H1 (cell line): ENCODE measurements around the gene PRMT3. TPM values are rescaled to one million over a fixed set of nuclear protein-coding genes. Genes with fewer than 3 reads are reported as not detected.

Experiments
- BACH1 ChIP-seq: IDR thresholded peaks from 2 replicates; pipeline ENCODE4 v1.6.1; 2012; ENCODE audit warnings: low read length, improper control_type of control experiment
- CBX8 ChIP-seq: fragments of 300-800, 300-1000 bp; sonication (generic); IDR thresholded peaks from 2 replicates; pipeline ENCODE4 v1.7.1; 2016; ENCODE audit warnings: low read depth, low read length, borderline replicate concordance
- CHD1 ChIP-seq: IDR thresholded peaks from 2 replicates; pipeline ENCODE4 v1.6.1; 2012; ENCODE audit warnings: low read depth, low read length, improper control_type of control experiment
- CTBP2 ChIP-seq: IDR thresholded peaks from 2 replicates; pipeline ENCODE4 v1.7.0; 2011; ENCODE audit warnings: borderline replicate concordance, mild to moderate bottlenecking, moderate library complexity, mixed read lengths, low read length; ENCODE audit not compliant: insufficient read depth, insufficient read length
- CTCF ChIP-seq, 3 experiments: IDR thresholded peaks; 1 replicate in 2 of 3; 2 replicates in 1 of 3; pipeline versions ENCODE4 v1.5.1 to v1.6.1; 2011; ENCODE audit warnings: low read length in 3 of 3, mild to moderate bottlenecking in 3 of 3, inconsistent platforms in 2 of 3, low read depth in 1 of 3, moderate library complexity in 1 of 3; ENCODE audit not compliant: insufficient read depth in 1 of 3; ENCODE audit errors: control extremely low read depth in 1 of 3
- EGR1 ChIP-seq: IDR thresholded peaks from 2 replicates; pipeline ENCODE4 v1.6.1; 2011; ENCODE audit warnings: low read depth, low read length, borderline replicate concordance
- EZH2 ChIP-seq: fragments of 200-600 bp; sonication (generic); IDR thresholded peaks from 2 replicates; pipeline ENCODE4 v1.7.1; 2012; ENCODE audit warnings: low read depth, mild to moderate bottlenecking, moderate library complexity, low read length, inconsistent platforms; ENCODE audit not compliant: severe bottlenecking
- FOSL1 ChIP-seq: IDR thresholded peaks from 2 replicates; pipeline ENCODE4 v1.6.1; 2011; ENCODE audit warnings: mild to moderate bottlenecking, low read depth, low read length, moderate library complexity; ENCODE audit not compliant: insufficient read depth
- HDAC2 ChIP-seq, 2 experiments: fragments of 300-600 bp in 1 of 2; sonication (generic) in 1 of 2; IDR thresholded peaks; 2 replicates each; pipeline ENCODE4 v1.6.1; 2011 to 2012; ENCODE audit warnings: low read depth in 2 of 2, low read length in 2 of 2, mild to moderate bottlenecking in 2 of 2, moderate library complexity in 2 of 2, borderline replicate concordance in 1 of 2, inconsistent platforms in 1 of 2
- HDAC6 ChIP-seq: IDR thresholded peaks from one replicate; pipeline ENCODE4 v1.7.1; 2012; ENCODE audit warnings: low read depth, mild to moderate bottlenecking, inconsistent platforms, low read length, moderate library complexity
- MAX ChIP-seq: IDR thresholded peaks from 2 replicates; pipeline ENCODE4 v1.6.1; 2012; ENCODE audit warnings: inconsistent platforms
- NANOG ChIP-seq: IDR thresholded peaks from 2 replicates; pipeline ENCODE4 v1.6.1; 2011; ENCODE audit warnings: low read length, low read depth, mild to moderate bottlenecking, inconsistent platforms; ENCODE audit not compliant: insufficient read depth, poor library complexity, severe bottlenecking
- NRF1 ChIP-seq: IDR thresholded peaks from 2 replicates; pipeline ENCODE4 v1.6.1; 2011; ENCODE audit warnings: mild to moderate bottlenecking, low read depth, low read length, improper control_type of control experiment
- POLR2A ChIP-seq, 2 experiments: IDR thresholded peaks; 1 replicate in 1 of 2; 2 replicates in 1 of 2; pipeline ENCODE4 v1.6.1; 2011; ENCODE audit warnings: low read depth in 2 of 2, low read length in 2 of 2, mild to moderate bottlenecking in 2 of 2; ENCODE audit errors: control extremely low read depth in 1 of 2
- RBBP5 ChIP-seq: IDR thresholded peaks from 2 replicates; pipeline ENCODE4 v1.7.1; 2012; ENCODE audit warnings: low read depth, mild to moderate bottlenecking, inconsistent platforms, low read length, moderate library complexity, borderline replicate concordance
- RFX5 ChIP-seq: IDR thresholded peaks from 2 replicates; pipeline ENCODE4 v1.6.1; 2011; ENCODE audit warnings: low read depth, low read length, improper control_type of control experiment, borderline replicate concordance
- SAP30 ChIP-seq: fragments of 300-600 bp; sonication (generic); IDR thresholded peaks from 2 replicates; pipeline ENCODE4 v1.7.1; 2012; ENCODE audit warnings: low read length, moderate library complexity, mild to moderate bottlenecking, inconsistent platforms; ENCODE audit not compliant: insufficient read depth, insufficient replicate concordance
- SP1 ChIP-seq: IDR thresholded peaks from 2 replicates; pipeline ENCODE4 v1.6.1; 2011; ENCODE audit warnings: low read depth, low read length
- TAF7 ChIP-seq: optimal IDR thresholded peaks from 2 replicates; pipeline ENCODE3; 2011; ENCODE audit warnings: low read depth, mild to moderate bottlenecking, inconsistent platforms, low read length, moderate library complexity, borderline replicate concordance
- TBP ChIP-seq: IDR thresholded peaks from 2 replicates; pipeline ENCODE4 v1.6.1; 2011; ENCODE audit warnings: low read depth, low read length, improper control_type of control experiment
- TCF12 ChIP-seq: IDR thresholded peaks from 2 replicates; pipeline ENCODE4 v1.6.1; 2011; ENCODE audit warnings: low read depth, mild to moderate bottlenecking, low read length
- polyA plus RNA-seq, 7 experiments: library from polyadenylated mRNA; depleted of rRNA in 3 of 7; stranded (reverse) in 5 of 7; unstranded in 2 of 7; fragments of >200 nt in 5 of 7; fragments of 200-250 nt in 2 of 7; gene quantifications; 1 replicate in 5 of 7; 2 replicates in 1 of 7; 4 replicates in 1 of 7; pipeline versions ENCODE4 v1.2.1 to v1.2.3, GENCODE V29; 2011 to 2013; ENCODE audit warnings: missing spikeins in 2 of 7, mixed read lengths in 2 of 7
- total RNA-seq: library from RNA; stranded (reverse); fragmentation: NEBNext Ultra II Directional; extraction: Animal tissue kit (Norgen Biotek cat#: 25700); gene quantifications from 2 replicates; pipeline ENCODE4 v1.2.1, GENCODE V29; 2021

Gene PRMT3
- total and polyA plus RNA-seq, 2 of the 8 experiments (the other 6 are each of a cell fraction or from before 2014, with no cell fraction given) = 11.2 to 26.5 TPM

GRCh38 chr11:20387261-20388095 is at the start of gene PRMT3 (continued):
- TF ChIP-seq HDAC2 (IDR thresholded peaks at IDR 0.05; ENCODE audit: borderline replicate concordance in 1 of 2, low read depth in 2 of 2, low read length in 2 of 2) (no peak), SAP30 (no peak), RBBP5 (peak; percentile 97), CTCF (IDR thresholded peaks at IDR 0.05; ENCODE audit: control extremely low read depth in 1 of 3, insufficient read depth in 1 of 3, low read depth in 1 of 3, low read length in 3 of 3) (peak in 1 of 3 experiments; percentile 75; a peak in 1 of 4 replicates), NANOG (no peak), HDAC6 (no peak), TBP (peak; percentile 71; the same call in 1 of the 2 replicates), CHD1 (no peak), EZH2 (no peak), SP1 (peak; percentile 77), NRF1 (no peak), MAX (peak; percentile 97), TAF7 (peak; percentile 85), FOSL1 (peak; percentile 68; the same call in 1 of the 2 replicates), TCF12 (no peak), CTBP2 (no peak), EGR1 (no peak), RFX5 (no peak), POLR2A (IDR thresholded peaks at IDR 0.05; ENCODE audit: control extremely low read depth in 1 of 2, low read depth in 2 of 2, low read length in 2 of 2) (peak; percentile 89 to 90), CBX8 (no peak), BACH1 (no peak)
